T-cell (primary cell): ENCODE results near the gene NCAPD3. TPM values are rescaled to one million over a fixed set of nuclear protein-coding genes. Genes with fewer than 3 reads are reported as not detected.

Source experiments
- ATAC-seq, 4 experiments: fragments of 200-7000 bp in 3 of 4; fragments of 150-1000 bp in 1 of 4; cut with Tn5 transposase; replicated peaks in 1 of 4; 1 replicate in 3 of 4; 2 replicates in 1 of 4; pipeline ENCODE4 v1.10.0; 2021; ENCODE audit warnings: moderate library complexity in 3 of 4, mild to moderate bottlenecking in 2 of 4, moderate number of reproducible peaks in 1 of 4
- CTCF ChIA-PET, 2 donors: fragments of 300-600 bp; sonication (Branson Sonifier 250); formaldehyde crosslinking; loops; one replicate each; lab custom pipeline; 2022; ENCODE audit warnings: antibody characterized with exemption in 2 of 2; lab: Charles Lee
- POLR2A ChIA-PET, 2 donors: fragments of 300-600 bp; sonication (Branson Sonifier 250); formaldehyde crosslinking; loops; one replicate each; lab custom pipeline; 2022; ENCODE audit warnings: antibody characterized with exemption in 2 of 2; lab: Charles Lee
- DNase-seq, 35 experiments: peaks; one replicate each; pipeline versions ENCODE4 v3.0.0 to v3.0.0-alpha.2; 2013 to 2023
- H3K27ac ChIP-seq: one replicate; pipeline ENCODE4 v1.5.1; 2013; ENCODE audit warnings: low read length
- H3K27me3 ChIP-seq, 2 experiments: replicated peaks in 1 of 2; 1 replicate in 1 of 2; 2 replicates in 1 of 2; pipeline versions ENCODE4 v1.6.1 to v1.7.0; 2013; ENCODE audit warnings: low read length in 1 of 2, mixed read lengths in 1 of 2; ENCODE audit not compliant: control insufficient read depth in 2 of 2, insufficient read depth in 2 of 2; ENCODE audit errors: extremely low read depth in 1 of 2
- H3K36me3 ChIP-seq, 2 donors: 1 replicate in 1 of 2; 2 replicates in 1 of 2; pipeline versions ENCODE4 v1.6.1 to v1.7.0; 2013; ENCODE audit warnings: low read length in 1 of 2; ENCODE audit not compliant: control insufficient read depth in 2 of 2, insufficient read depth in 1 of 2; ENCODE audit errors: extremely low read depth in 1 of 2
- H3K4me1 ChIP-seq, 2 experiments: 1 replicate in 1 of 2; 2 replicates in 1 of 2; pipeline versions ENCODE4 v1.6.1 to v1.7.0; 2013; ENCODE audit warnings: low read length in 2 of 2, mixed read lengths in 1 of 2; ENCODE audit not compliant: insufficient read depth in 2 of 2, control insufficient read depth in 1 of 2; ENCODE audit errors: extremely low read depth in 1 of 2
- H3K4me3 ChIP-seq, 2 donors: 1 replicate in 1 of 2; 2 replicates in 1 of 2; pipeline versions ENCODE4 v1.5.1 to v1.7.0; 2013; ENCODE audit warnings: mild to moderate bottlenecking in 2 of 2, low read length in 1 of 2, moderate library complexity in 1 of 2; ENCODE audit not compliant: control insufficient read depth in 1 of 2; ENCODE audit errors: extremely low read depth in 1 of 2
- H3K9me3 ChIP-seq: 2 replicates; pipeline ENCODE4 v1.7.0; 2013
- H3K27ac Mint-ChIP-seq, 2 donors: one replicate each; pipeline ENCODE4 v1.8.0; 2020 to 2021; ENCODE audit warnings: mild to moderate bottlenecking in 2 of 2, mixed read lengths in 2 of 2
- H3K27me3 Mint-ChIP-seq, 2 donors: one replicate each; pipeline ENCODE4 v1.8.0; 2021 to 2022; ENCODE audit warnings: mixed read lengths in 2 of 2
- H3K36me3 Mint-ChIP-seq: one replicate; pipeline ENCODE4 v1.8.0; 2021; ENCODE audit warnings: mixed read lengths
- H3K4me1 Mint-ChIP-seq, 3 donors: one replicate each; pipeline ENCODE4 v1.8.0; 2020 to 2022; ENCODE audit warnings: mixed read lengths in 3 of 3, mild to moderate bottlenecking in 1 of 3
- H3K4me3 Mint-ChIP-seq, 3 donors: one replicate each; pipeline ENCODE4 v1.8.0; 2020 to 2022; ENCODE audit warnings: mild to moderate bottlenecking in 3 of 3, mixed read lengths in 3 of 3, moderate library complexity in 3 of 3
- H3K9me3 Mint-ChIP-seq, 3 donors: one replicate each; pipeline ENCODE4 v1.8.0; 2020 to 2022; ENCODE audit warnings: mixed read lengths in 3 of 3
- WGBS: methylation state at CpG from one replicate; pipeline ENCODE4 v1.1.5; 2013; ENCODE audit warnings: missing lambda C conversion rate; ENCODE audit not compliant: insufficient coverage; 5-methylcytosine and 5-hydroxymethylcytosine counted together
- total RNA-seq, 35 experiments: library from RNA in 6 of 35; stranded (reverse) in 6 of 35; fragments of 120-200 nt in 1 of 35; gene quantifications; one replicate each; pipeline versions ENCODE4 v1.2.1 to v1.2.4 and lab custom pipeline; 2013 to 2026

The NCAPD3 gene
- total RNA-seq, 5 donors from 2014 or later (not counting 1 experiment from before 2014, with no cell fraction given): 33.7 to 41.9 (median 36.8) TPM

DNA sequence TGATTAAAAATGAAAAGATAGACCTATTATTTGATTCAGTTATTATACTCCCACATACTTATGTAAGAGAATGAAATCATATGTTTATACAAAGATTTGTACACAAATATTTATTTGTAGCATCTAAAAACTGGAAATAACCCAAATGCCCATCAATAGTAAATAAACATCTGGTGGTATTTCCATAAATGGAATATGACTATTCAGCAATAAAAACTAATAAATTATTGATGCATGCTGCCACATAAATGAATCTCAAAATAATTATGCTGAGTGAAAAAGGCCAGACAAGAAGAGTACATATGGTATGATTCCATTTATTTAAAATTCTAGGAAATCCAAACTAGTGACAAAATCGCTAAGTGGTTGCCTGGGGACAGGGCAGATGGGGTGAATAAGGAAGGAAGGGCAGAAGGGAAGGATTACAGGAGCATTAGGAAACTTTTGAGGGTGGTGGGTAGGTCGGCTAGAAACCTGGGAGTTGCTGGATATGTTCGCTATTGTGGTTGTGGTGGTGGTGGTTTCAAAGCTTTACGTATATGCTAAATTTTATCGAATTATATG is 113.4 kb downstream of the NCAPD3 start:
- ATAC-seq: no peak
- DNase-seq: no peak
- POLR2A ChIA-PET: no interaction called here
- peaks cover 0 to 21% (median 14%) of the 10 kb centered on the region in 3 donors for H3K9me3 Mint-ChIP-seq
- H3K27me3 ChIP-seq: no peaks in the 10 kb centered on the region
- H3K4me3 ChIP-seq: no peak overlapping the region
- no peaks in the 10 kb centered on the region for H3K27me3 Mint-ChIP-seq
- H3K36me3 ChIP-seq: no peaks in the 10 kb centered on the region
- no peak overlapping the region for H3K4me3 Mint-ChIP-seq
- peaks cover 8% of the 10 kb centered on the region for H3K36me3 Mint-ChIP-seq
- no peak overlapping the region for H3K27ac ChIP-seq
- H3K27ac Mint-ChIP-seq: no peak overlapping the region
- H3K4me1 Mint-ChIP-seq: no peaks in the 10 kb centered on the region
- WGBS: 80% methylated on average over 1 of the region's 5 CpGs
- CTCF ChIA-PET: no interaction called here
- H3K9me3 ChIP-seq: no peaks in the 10 kb centered on the region
- no peaks in the 10 kb centered on the region for H3K4me1 ChIP-seq

Other genes starting within 250 kb of the NCAPD3 start
- gene JAM3, start 154.9 kb downstream of the NCAPD3 start, total RNA-seq: 10 to 100 TPM in 1 of 5 donors, 1 to 10 TPM in 4; 6.6 to 10.7 (median 8.2) TPM
- 10 to 100 TPM; 60.3 to 65.1 (median 62.7) TPM for gene VPS26B, start 704 bp upstream of the NCAPD3 start, total RNA-seq
- gene THYN1, start 29.4 kb upstream of the NCAPD3 start, total RNA-seq: 10 to 100 TPM; 37.5 to 57.6 (median 55.5) TPM
- gene ACAD8, start 29.6 kb upstream of the NCAPD3 start, total RNA-seq: 10 to 100 TPM; 22.1 to 40.2 (median 38.2) TPM
- 1 to 10 TPM; 1.3 to 2.8 (median 1.9) TPM for gene GLB1L3, start 52.4 kb upstream of the NCAPD3 start, total RNA-seq
- 1 to 10 TPM; 1.4 to 3.6 (median 2.3) TPM for gene GLB1L2, start 108.0 kb upstream of the NCAPD3 start, total RNA-seq
- gene B3GAT1, start 188.3 kb upstream of the NCAPD3 start, total RNA-seq: 1 to 10 TPM in 4 of 5 donors, under 1 TPM in 1; 0.38 to 6.1 (median 1.3) TPM